Placental epithelial cell (primary cell): ENCODE data around the gene STAT1. TPM values are rescaled to one million over a fixed set of nuclear protein-coding genes. Genes with fewer than 3 reads are reported as not detected.

Source experiments
- total RNA-seq: library from RNA; depleted of rRNA; stranded (reverse); fragments of >200 nt; gene quantifications from 2 replicates; pipeline ENCODE4 v1.2.3, GENCODE V29; 2012

The STAT1 gene
- total RNA-seq, result 36.5 and 46.3 TPM in 2 replicates

GRCh38 chr2:191013932-191014652 is at the start of gene STAT1:
STAT1 (minus strand) TSS chr2:191014171; CDS start chr2:191010003, 4,168 bp downstream.

Other genes starting within 250 kb of the STAT1 start
- 149 and 287 TPM in 2 replicates for gene GLS, start 133.3 kb downstream of the STAT1 start, total RNA-seq
- gene STAT4, start 136.8 kb upstream of the STAT1 start, total RNA-seq, result 5.1 and 12.3 TPM in 2 replicates
- gene MYO1B, start 231.2 kb upstream of the STAT1 start, total RNA-seq, result 71.5 and 130 TPM in 2 replicates